ENCODE measurements around the gene ANKRD52. TPM values are rescaled to one million over a fixed set of nuclear protein-coding genes. Genes with fewer than 3 reads are reported as not detected.

The ANKRD52 gene
- total RNA-seq, 3 donors from 2014 or later = 35.6 to 53.8 (median 43.1) TPM

DNA sequence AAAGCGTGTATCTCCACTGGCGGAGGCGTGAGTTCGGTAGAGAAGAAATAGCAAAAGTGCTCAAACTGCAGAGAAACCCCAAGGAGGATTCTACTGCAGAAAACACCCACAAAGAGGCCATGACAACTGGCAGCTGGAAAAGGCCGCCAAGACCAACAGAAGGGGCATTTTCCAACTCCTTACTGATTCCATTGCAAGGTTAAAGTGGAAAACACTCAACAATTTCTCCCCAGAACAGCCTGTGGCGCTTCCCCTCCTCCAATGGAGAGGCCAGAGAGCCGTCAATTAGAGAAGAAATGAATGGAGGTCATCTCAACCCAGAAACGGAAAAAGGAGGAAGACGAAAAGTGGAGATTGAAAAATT is 618 bp upstream of the ANKRD52 start:
- no peaks in the 10 kb centered on the region for H3K9me3 ChIP-seq
- no peaks in the 10 kb centered on the region for H3K36me3 ChIP-seq (ENCODE audit: low read depth)
- H3K4me3 ChIP-seq = peak overlapping the region; percentile 69
- DNase-seq (no peak), ATAC-seq (no peak)
- TF ChIP-seq, protein P1, sequence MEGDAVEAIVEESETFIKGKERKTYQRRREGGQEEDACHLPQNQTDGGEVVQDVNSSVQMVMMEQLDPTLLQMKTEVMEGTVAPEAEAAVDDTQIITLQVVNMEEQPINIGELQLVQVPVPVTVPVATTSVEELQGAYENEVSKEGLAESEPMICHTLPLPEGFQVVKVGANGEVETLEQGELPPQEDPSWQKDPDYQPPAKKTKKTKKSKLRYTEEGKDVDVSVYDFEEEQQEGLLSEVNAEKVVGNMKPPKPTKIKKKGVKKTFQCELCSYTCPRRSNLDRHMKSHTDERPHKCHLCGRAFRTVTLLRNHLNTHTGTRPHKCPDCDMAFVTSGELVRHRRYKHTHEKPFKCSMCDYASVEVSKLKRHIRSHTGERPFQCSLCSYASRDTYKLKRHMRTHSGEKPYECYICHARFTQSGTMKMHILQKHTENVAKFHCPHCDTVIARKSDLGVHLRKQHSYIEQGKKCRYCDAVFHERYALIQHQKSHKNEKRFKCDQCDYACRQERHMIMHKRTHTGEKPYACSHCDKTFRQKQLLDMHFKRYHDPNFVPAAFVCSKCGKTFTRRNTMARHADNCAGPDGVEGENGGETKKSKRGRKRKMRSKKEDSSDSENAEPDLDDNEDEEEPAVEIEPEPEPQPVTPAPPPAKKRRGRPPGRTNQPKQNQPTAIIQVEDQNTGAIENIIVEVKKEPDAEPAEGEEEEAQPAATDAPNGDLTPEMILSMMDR (IDR thresholded peaks at IDR 0.05) = no peak
- H3K4me1 ChIP-seq (ENCODE audit: low read depth) = peaks cover 19% of the 10 kb centered on the region
- intact Hi-C loops (cut with DNase I, micrococcal nuclease) = no loop called here

DNA sequence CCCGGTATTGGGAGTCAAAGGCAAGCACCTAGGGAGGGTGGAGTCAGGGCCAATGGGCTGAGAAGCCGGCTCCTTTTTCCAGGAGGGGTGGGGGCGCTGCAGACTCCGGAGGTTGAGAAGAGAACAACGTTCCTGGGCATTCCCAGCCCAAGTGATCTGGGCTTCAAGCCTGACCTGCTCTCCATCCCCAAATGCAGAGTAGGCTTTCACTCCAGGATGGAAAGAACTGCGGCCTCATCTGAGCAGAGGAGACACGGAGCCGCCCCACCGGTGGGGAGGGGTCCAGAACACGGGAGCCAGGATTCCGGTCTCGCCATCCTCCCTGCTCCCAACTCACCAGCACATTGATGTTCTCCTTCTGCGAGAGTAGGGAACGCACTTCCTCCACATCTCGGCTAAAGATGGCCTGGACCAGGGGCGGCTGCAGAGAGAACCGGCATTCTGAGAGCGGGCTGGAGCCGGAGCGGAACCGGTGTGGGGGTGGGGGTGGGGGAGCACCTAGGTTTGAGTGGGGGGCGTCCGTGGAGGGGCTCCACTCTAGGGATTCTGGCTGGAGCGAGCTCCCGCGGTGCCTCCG is 605 bp downstream of the ANKRD52 start:
- H3K4me1 ChIP-seq (ENCODE audit: low read depth) = peaks cover 19% of the 10 kb centered on the region
- peak in 2 of 3 donors; percentile 43 to 52 for DNase-seq
- peak overlapping the region; percentile 69 for H3K4me3 ChIP-seq
- H3K36me3 ChIP-seq (ENCODE audit: low read depth) = peaks cover 9% of the 10 kb centered on the region
- intact Hi-C loops (cut with DNase I, micrococcal nuclease) = no loop called here
- TF ChIP-seq, protein P1 (IDR thresholded peaks at IDR 0.05) = no peak
- peak; percentile 28 for ATAC-seq
- H3K9me3 ChIP-seq = no peaks in the 10 kb centered on the region

DNA sequence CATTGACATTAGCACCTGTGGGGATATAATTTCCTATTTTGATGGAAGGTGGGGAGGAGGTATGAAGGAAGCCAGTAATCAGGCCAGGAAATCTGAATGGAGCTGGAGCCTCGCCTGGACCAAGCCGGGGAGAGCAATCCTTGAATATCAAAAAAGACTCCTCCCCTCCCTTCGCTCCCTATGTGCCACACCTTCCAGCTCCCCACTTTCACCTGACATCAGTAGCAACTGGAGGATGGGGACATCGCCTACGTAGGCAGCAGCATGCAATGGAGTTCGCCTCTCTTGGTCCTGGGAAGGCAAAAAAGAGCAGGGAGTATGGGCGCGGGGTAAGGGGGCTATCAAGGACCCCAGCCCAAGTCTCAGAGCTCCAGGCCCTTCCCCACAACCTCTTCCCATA is 1.1 kb downstream of the ANKRD52 start:
- H3K36me3 ChIP-seq (ENCODE audit: low read depth) = peaks cover 10% of the 10 kb centered on the region
- DNase-seq = no peak
- no peak for ATAC-seq
- H3K9me3 ChIP-seq = no peaks in the 10 kb centered on the region
- TF ChIP-seq, protein P1 (IDR thresholded peaks at IDR 0.05) = no peak
- no peak overlapping the region for H3K4me3 ChIP-seq
- H3K4me1 ChIP-seq (ENCODE audit: low read depth) = peaks cover 19% of the 10 kb centered on the region
- intact Hi-C loops (cut with DNase I, micrococcal nuclease) = no loop called here

- Histone ChIP-seq H3K9me3 (no peaks in the 10 kb centered on the region), H3K36me3 (ENCODE audit: low read depth) (peaks cover 15% of the 10 kb centered on the region), H3K4me1 (ENCODE audit: low read depth) (peaks cover 19% of the 10 kb centered on the region), H3K4me3 (no peak overlapping the region)
- ATAC-seq (no peak), DNase-seq (no peak)
- intact Hi-C loops (cut with DNase I, micrococcal nuclease) = no loop called here
- TF ChIP-seq, protein P1 (IDR thresholded peaks at IDR 0.05) = no peak
These were observed 1.7 kb downstream of the ANKRD52 start for GRCh38 chr12:56256326-56256960.

DNA sequence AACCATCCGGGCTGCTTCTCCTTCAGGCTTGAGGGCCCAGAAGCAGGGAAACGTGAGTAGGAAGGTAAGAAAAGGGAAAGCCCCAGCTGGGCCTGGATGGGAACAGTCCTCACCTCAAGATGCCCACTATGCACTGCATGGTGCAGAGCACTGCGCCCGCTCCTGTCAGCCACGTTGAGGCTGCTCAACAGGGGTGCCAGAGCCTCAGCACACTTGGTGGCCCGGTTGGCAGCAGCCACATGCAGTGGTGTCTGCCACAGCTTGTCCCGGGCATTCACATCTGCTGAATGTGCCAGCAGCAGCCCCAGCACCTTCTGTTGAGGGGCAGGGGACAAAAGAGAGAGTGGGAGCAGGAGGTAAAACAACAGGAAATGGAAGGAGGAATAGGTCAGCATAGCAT is 2.5 kb downstream of the ANKRD52 start:
- TF ChIP-seq, protein P1 (IDR thresholded peaks at IDR 0.05) = no peak
- Histone ChIP-seq H3K36me3 (ENCODE audit: low read depth) (peaks cover 15% of the 10 kb centered on the region), H3K4me1 (ENCODE audit: low read depth) (peaks cover 19% of the 10 kb centered on the region), H3K4me3 (no peak overlapping the region), H3K9me3 (no peaks in the 10 kb centered on the region)
- ATAC-seq = no peak
- intact Hi-C loops (cut with DNase I, micrococcal nuclease) = no loop called here
- DNase-seq = no peak
